ENCODE data around the gene UBE3C. TPM values are rescaled to one million over a fixed set of nuclear protein-coding genes. Genes with fewer than 3 reads are reported as not detected.

The UBE3C gene
- total RNA-seq, 4 donors from 2014 or later, result 62.6 to 91.8 (median 73.7) TPM

GRCh38 chr7:157205438-157205837 is 66.7 kb downstream of the UBE3C start:
- TF ChIP-seq, protein P1, sequence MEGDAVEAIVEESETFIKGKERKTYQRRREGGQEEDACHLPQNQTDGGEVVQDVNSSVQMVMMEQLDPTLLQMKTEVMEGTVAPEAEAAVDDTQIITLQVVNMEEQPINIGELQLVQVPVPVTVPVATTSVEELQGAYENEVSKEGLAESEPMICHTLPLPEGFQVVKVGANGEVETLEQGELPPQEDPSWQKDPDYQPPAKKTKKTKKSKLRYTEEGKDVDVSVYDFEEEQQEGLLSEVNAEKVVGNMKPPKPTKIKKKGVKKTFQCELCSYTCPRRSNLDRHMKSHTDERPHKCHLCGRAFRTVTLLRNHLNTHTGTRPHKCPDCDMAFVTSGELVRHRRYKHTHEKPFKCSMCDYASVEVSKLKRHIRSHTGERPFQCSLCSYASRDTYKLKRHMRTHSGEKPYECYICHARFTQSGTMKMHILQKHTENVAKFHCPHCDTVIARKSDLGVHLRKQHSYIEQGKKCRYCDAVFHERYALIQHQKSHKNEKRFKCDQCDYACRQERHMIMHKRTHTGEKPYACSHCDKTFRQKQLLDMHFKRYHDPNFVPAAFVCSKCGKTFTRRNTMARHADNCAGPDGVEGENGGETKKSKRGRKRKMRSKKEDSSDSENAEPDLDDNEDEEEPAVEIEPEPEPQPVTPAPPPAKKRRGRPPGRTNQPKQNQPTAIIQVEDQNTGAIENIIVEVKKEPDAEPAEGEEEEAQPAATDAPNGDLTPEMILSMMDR (IDR thresholded peaks at IDR 0.05; ENCODE audit: low read depth), result no peak

- TF ChIP-seq, protein P1 (IDR thresholded peaks at IDR 0.05; ENCODE audit: low read depth), result no peak
These were observed 70.1 kb downstream of the UBE3C start for GRCh38 chr7:157208571-157209413.

GRCh38 chr7:157210682-157211081 is 72.0 kb downstream of the UBE3C start:
- TF ChIP-seq, protein P1 (IDR thresholded peaks at IDR 0.05; ENCODE audit: low read depth), result no peak

GRCh38 chr7:157211690-157212089 is 73.0 kb downstream of the UBE3C start:
- TF ChIP-seq, protein P1 (IDR thresholded peaks at IDR 0.05; ENCODE audit: low read depth), result no peak

GRCh38 chr7:157219154-157219553 is 80.4 kb downstream of the UBE3C start:
- TF ChIP-seq, protein P1 (IDR thresholded peaks at IDR 0.05; ENCODE audit: low read depth), result no peak

GRCh38 chr7:157220916-157221569 is 82.3 kb downstream of the UBE3C start:
- TF ChIP-seq, protein P1 (IDR thresholded peaks at IDR 0.05; ENCODE audit: low read depth), result no peak

- TF ChIP-seq, protein P1 (IDR thresholded peaks at IDR 0.05; ENCODE audit: low read depth), result no peak
These were observed 84.0 kb downstream of the UBE3C start for GRCh38 chr7:157222687-157223086.
